CD4-positive, alpha-beta T cell (primary cell): Measurements from ENCODE around the gene OR5H6. TPM values are rescaled to one million over a fixed set of nuclear protein-coding genes. Genes with fewer than 3 reads are reported as not detected.

ENCODE experiments used
- ATAC-seq: fragments of 200-7000 bp; cut with Tn5 transposase; one replicate; pipeline ENCODE4 v1.10.0; 2022; ENCODE audit warnings: mild to moderate bottlenecking; ENCODE audit not compliant: poor library complexity
- CTCF ChIA-PET: fragments of 350-600 bp; sonication (Branson Sonifier 250); formaldehyde crosslinking; loops from one replicate; lab custom pipeline; 2021; ENCODE audit warnings: antibody characterized with exemption, inconsistent platforms; lab: Charles Lee
- POLR2A ChIA-PET: fragments of 350-600 bp; sonication (Branson Sonifier 250); formaldehyde crosslinking; loops from one replicate; lab custom pipeline; 2021; ENCODE audit warnings: antibody characterized with exemption, inconsistent platforms; lab: Charles Lee
- DNase-seq, 14 experiments: peaks; one replicate each; pipeline ENCODE4 v3.0.0-alpha.2; 2013 to 2020; ENCODE audit warnings: mixed read lengths in 2 of 14
- H3K27ac ChIP-seq, 2 donors: one replicate each; pipeline versions ENCODE4 v1.5.1 to v1.7.0; 2013; ENCODE audit warnings: low read length in 2 of 2, low read depth in 1 of 2, mild to moderate bottlenecking in 1 of 2
- H3K27me3 ChIP-seq, 2 experiments: 1 replicate in 1 of 2; 2 replicates in 1 of 2; pipeline versions ENCODE4 v1.6.1 to v1.7.0; 2013; ENCODE audit warnings: low read length in 2 of 2, control low read depth in 1 of 2, mild to moderate bottlenecking in 1 of 2, moderate library complexity in 1 of 2; ENCODE audit not compliant: insufficient read depth in 2 of 2, control insufficient read depth in 1 of 2
- H3K36me3 ChIP-seq: one replicate; pipeline ENCODE4 v1.6.1; 2013; ENCODE audit warnings: low read length, control low read depth; ENCODE audit not compliant: insufficient read depth
- H3K4me1 ChIP-seq: one replicate; pipeline ENCODE4 v1.6.1; 2013; ENCODE audit warnings: low read length, control low read depth; ENCODE audit not compliant: insufficient read depth
- H3K4me3 ChIP-seq: one replicate; pipeline ENCODE4 v1.5.1; 2013; ENCODE audit warnings: mild to moderate bottlenecking, low read length, moderate library complexity
- H3K9me3 ChIP-seq, 2 experiments: 1 replicate in 1 of 2; 2 replicates in 1 of 2; pipeline versions ENCODE4 v1.6.1 to v1.7.0; 2013; ENCODE audit warnings: low read length in 2 of 2, mild to moderate bottlenecking in 2 of 2, control low read depth in 1 of 2, moderate library complexity in 1 of 2; ENCODE audit not compliant: control insufficient read depth in 1 of 2, insufficient read depth in 1 of 2
- H3K27ac Mint-ChIP-seq: one replicate; pipeline ENCODE4 v1.8.0; 2020; ENCODE audit warnings: mixed read lengths
- H3K27me3 Mint-ChIP-seq: one replicate; pipeline ENCODE4 v1.8.0; 2021; ENCODE audit warnings: mixed read lengths
- H3K36me3 Mint-ChIP-seq: one replicate; pipeline ENCODE4 v1.8.0; 2021; ENCODE audit warnings: low read depth, mixed read lengths
- H3K4me1 Mint-ChIP-seq: one replicate; pipeline ENCODE4 v1.8.0; 2021; ENCODE audit warnings: low read depth, mixed read lengths
- H3K4me3 Mint-ChIP-seq: one replicate; pipeline ENCODE4 v1.8.0; 2020; ENCODE audit warnings: mild to moderate bottlenecking, mixed read lengths
- H3K9me3 Mint-ChIP-seq: one replicate; pipeline ENCODE4 v1.8.0; 2020; ENCODE audit warnings: mixed read lengths
- CTCF ChIP-seq: fragments of 200-600 bp; IDR thresholded peaks from one replicate; pipeline ENCODE4 v1.8.0; 2022; ENCODE audit warnings: antibody characterized with exemption, mild to moderate bottlenecking
- intact Hi-C, 2 experiments: fragments of 100-400 bp; cut with DNase I in 1 of 2; cut with micrococcal nuclease in 1 of 2; formaldehyde crosslinking; loops; one replicate each; pipeline versions ENCODE4 v1.15.1 to v1.9.0; 2023 to 2025; cut with DNase I, micrococcal nuclease
- total RNA-seq, 174 experiments: library from RNA in 2 of 174; stranded (reverse) in 2 of 174; gene quantifications; one replicate each; pipeline ENCODE4 v1.2.3 and lab custom pipeline; 2021 to 2026

The OR5H6 gene
- total RNA-seq, 2 experiments from 2014 or later, result not detected

- no peak for ATAC-seq
- no peak for DNase-seq
- Mint-ChIP-seq H3K4me1 (no peaks in the 10 kb centered on the region), H3K9me3 (peaks cover 15% of the 10 kb centered on the region), H3K27me3 (peaks cover 16% of the 10 kb centered on the region), H3K36me3 (no peaks in the 10 kb centered on the region), H3K4me3 (no peak overlapping the region), H3K27ac (no peak overlapping the region)
- Histone ChIP-seq H3K27me3 (peaks cover 0 to 7% of the 10 kb centered on the region in 2 experiments), H3K27ac (no peak overlapping the region), H3K9me3 (peaks cover 9 to 23% of the 10 kb centered on the region in 2 experiments), H3K4me1 (no peaks in the 10 kb centered on the region), H3K4me3 (no peak overlapping the region), H3K36me3 (no peaks in the 10 kb centered on the region)
- POLR2A ChIA-PET, result no interaction called here
- CTCF ChIA-PET, result no interaction called here
- intact Hi-C loops, result no loop called here
- no peak for TF ChIP-seq CTCF
Measured at GRCh38 chr3:98272126-98272525, 8.1 kb downstream of the OR5H6 start.

- no peak overlapping the region for H3K27ac ChIP-seq
- H3K9me3 ChIP-seq, result peaks cover 9 to 18% of the 10 kb centered on the region in 2 experiments
- no peak overlapping the region for H3K4me3 ChIP-seq
- ChIA-PET POLR2A (no interaction called here), CTCF (no interaction called here)
- ATAC-seq (no peak), DNase-seq (no peak)
- Mint-ChIP-seq H3K36me3 (no peaks in the 10 kb centered on the region), H3K27me3 (peaks cover 16% of the 10 kb centered on the region), H3K27ac (no peak overlapping the region), H3K4me1 (no peaks in the 10 kb centered on the region), H3K9me3 (peaks cover 7% of the 10 kb centered on the region), H3K4me3 (no peak overlapping the region)
- TF ChIP-seq CTCF, result no peak
- H3K36me3 ChIP-seq, result no peaks in the 10 kb centered on the region
- H3K4me1 ChIP-seq, result no peaks in the 10 kb centered on the region
- intact Hi-C loops, result no loop called here
- peaks cover 0 to 7% of the 10 kb centered on the region in 2 experiments for H3K27me3 ChIP-seq
Measured at GRCh38 chr3:98274914-98275313, 10.9 kb downstream of the OR5H6 start.

GRCh38 chr3:98282205-98282604 lies 18.2 kb downstream of the OR5H6 start, which contains the start of gene OR5H2:
Gene OR5H2, plus strand, starts transcription at chr3:98282505. Its CDS starts 398 bp downstream, at chr3:98282903.
- intact Hi-C loops, result no loop called here
- H3K36me3 ChIP-seq, result no peaks in the 10 kb centered on the region
- no peaks in the 10 kb centered on the region for H3K27me3 ChIP-seq
- H3K4me1 Mint-ChIP-seq, result no peaks in the 10 kb centered on the region
- no peaks in the 10 kb centered on the region for H3K9me3 Mint-ChIP-seq
- H3K27me3 Mint-ChIP-seq, result no peaks in the 10 kb centered on the region
- H3K27ac Mint-ChIP-seq, result no peak within 1 kb of the TSS
- H3K9me3 ChIP-seq, result no peaks in the 10 kb centered on the region
- no peak within 1 kb of the TSS for H3K4me3 Mint-ChIP-seq
- CTCF ChIA-PET, result no interaction called here
- no peak for TF ChIP-seq CTCF
- no peak within 1 kb of the TSS for H3K4me3 ChIP-seq
- H3K27ac ChIP-seq, result no peak within 1 kb of the TSS
- POLR2A ChIA-PET, result no interaction called here
- no peak for DNase-seq
- H3K4me1 ChIP-seq, result no peaks in the 10 kb centered on the region
- no peaks in the 10 kb centered on the region for H3K36me3 Mint-ChIP-seq
- no peak for ATAC-seq
